ENCODE results near the gene MAN1B1. TPM values are rescaled to one million over a fixed set of nuclear protein-coding genes. Genes with fewer than 3 reads are reported as not detected.
A peak's percentile ranks its signal among the peaks of the same experiment; 100 is the strongest.

Gene MAN1B1
- total and polyA plus RNA-seq, 12 donors, result 16.9 to 71.4 (median 22.0) TPM

DNA sequence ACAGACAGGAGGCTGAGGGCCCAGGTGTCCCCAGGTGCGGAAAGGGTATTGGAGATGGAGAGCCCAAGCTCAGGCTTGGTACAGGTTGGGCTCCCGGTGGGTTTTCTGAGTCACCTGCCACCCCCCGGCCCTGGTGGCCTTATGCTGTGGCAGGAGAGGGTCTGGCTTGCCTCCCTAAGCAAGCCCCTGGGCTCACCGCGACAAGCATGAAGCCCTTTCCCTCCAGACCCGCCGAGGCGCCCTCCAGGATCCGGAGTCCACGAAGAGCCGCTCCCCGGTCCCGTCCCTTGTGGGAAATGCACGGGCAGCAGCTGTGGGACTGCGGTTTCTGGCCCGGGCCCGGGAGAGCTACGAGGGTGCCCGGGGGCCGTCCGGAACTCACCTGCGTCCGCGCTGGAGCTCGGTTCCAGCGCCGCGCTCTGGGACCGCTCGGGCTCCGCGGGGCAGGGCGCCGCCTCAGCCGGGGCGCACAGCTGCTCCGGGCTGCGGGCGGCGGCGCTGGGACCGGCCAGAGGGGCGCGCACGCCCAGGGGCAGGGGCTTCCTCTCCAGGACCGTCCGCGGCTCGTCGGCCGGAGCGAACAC lies 17.2 kb upstream of the MAN1B1 start:
- peak overlapping the region in 2 of 10 donors; percentile 44 to 58 for H3K4me3 ChIP-seq
- H3K27ac ChIP-seq, result no peak overlapping the region
- H3K36me3 ChIP-seq, result no peaks in the 10 kb centered on the region
- H3K4me1 ChIP-seq, result peaks cover 7 to 42% (median 16%) of the 10 kb centered on the region in 9 donors
- peaks cover 0 to 15% (median 9%) of the 10 kb centered on the region in 7 donors for H3K27me3 ChIP-seq
- intact Hi-C loops (cut with DNase I), result loop anchor here in 2 of 10 donors (1.0 to 10.0 kb wide), 2 partner anchors 23 to 285 kb away; partner anchors contain the start of gene NPDC1 (in 1 of the 2)
- DNase-seq, result peak in 1 of 2 donors; percentile 19
- ATAC-seq, result no peak
- no peaks in the 10 kb centered on the region for H3K9me3 ChIP-seq
- TF ChIP-seq, protein P1, sequence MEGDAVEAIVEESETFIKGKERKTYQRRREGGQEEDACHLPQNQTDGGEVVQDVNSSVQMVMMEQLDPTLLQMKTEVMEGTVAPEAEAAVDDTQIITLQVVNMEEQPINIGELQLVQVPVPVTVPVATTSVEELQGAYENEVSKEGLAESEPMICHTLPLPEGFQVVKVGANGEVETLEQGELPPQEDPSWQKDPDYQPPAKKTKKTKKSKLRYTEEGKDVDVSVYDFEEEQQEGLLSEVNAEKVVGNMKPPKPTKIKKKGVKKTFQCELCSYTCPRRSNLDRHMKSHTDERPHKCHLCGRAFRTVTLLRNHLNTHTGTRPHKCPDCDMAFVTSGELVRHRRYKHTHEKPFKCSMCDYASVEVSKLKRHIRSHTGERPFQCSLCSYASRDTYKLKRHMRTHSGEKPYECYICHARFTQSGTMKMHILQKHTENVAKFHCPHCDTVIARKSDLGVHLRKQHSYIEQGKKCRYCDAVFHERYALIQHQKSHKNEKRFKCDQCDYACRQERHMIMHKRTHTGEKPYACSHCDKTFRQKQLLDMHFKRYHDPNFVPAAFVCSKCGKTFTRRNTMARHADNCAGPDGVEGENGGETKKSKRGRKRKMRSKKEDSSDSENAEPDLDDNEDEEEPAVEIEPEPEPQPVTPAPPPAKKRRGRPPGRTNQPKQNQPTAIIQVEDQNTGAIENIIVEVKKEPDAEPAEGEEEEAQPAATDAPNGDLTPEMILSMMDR (IDR thresholded peaks at IDR 0.05), result no peak
- WGBS, 2 donors, result 8 to 10% methylated on average over 40 to 52 of the region's 52 CpGs

DNA sequence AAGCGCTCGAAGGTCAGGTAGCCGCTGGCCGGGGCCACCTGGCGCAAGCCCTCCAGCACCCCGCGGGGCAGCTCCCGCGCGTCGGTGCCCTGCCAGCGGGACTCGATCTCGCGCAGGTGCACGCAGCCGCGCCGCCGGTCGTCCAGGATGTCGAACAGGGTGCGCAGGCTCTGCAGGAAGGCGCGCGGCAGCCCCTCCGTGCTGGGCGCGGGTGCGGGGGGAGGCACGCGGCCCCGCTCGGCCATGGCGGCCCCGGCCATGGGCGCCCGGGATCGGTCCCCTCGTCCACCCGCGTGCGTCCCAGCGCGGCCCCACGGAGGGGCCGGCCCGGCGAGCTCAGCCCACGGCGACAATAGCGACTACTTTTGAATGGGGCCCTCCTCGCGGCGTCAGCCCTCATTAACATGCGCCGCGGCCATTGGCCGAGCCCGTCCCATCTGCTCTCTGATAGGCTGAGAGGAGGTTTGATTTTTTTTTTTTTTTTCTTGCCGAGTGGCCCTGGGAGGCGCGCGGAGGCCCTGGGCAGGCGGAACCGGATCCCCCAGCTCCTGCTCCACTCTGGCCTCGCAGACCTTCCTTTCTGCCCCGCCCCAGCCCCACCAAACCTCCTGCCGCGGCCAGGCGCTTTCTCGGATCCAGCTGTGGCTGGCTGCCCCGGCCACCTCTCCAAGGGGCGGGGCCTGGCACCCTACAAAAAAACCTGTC lies 16.4 kb upstream of the MAN1B1 start, which contains the start of gene SAPCD2:
SAPCD2 (minus strand) TSS at position 357 of the 705 bp plus-strand sequence; CDS start at position 260, 97 bp downstream.
- TF ChIP-seq, protein P1 (IDR thresholded peaks at IDR 0.05), result no peak
- peaks cover 0 to 15% (median 9%) of the 10 kb centered on the region in 7 donors for H3K27me3 ChIP-seq
- ATAC-seq, result peak; percentile 88 to 97 (median 94)
- 1% methylated on average over 74 of the region's 74 CpGs for WGBS, 2 donors
- peaks cover 7 to 45% (median 16%) of the 10 kb centered on the region in 9 donors for H3K4me1 ChIP-seq
- no peaks in the 10 kb centered on the region for H3K36me3 ChIP-seq
- peak within 1 kb of the TSS; percentile 59 to 86 (median 82) for H3K27ac ChIP-seq
- intact Hi-C loops (cut with DNase I), result loop anchor here in 1 of 10 donors (1.0 kb wide), 1 partner anchor 24 kb away; the partner anchor contains the start of gene NPDC1
- H3K9me3 ChIP-seq, result no peaks in the 10 kb centered on the region
- H3K4me3 ChIP-seq, result peak within 1 kb of the TSS in 9 of 10 donors; percentile 12 to 58 (median 50)
- DNase-seq, result peak; percentile 87 to 88

DNA sequence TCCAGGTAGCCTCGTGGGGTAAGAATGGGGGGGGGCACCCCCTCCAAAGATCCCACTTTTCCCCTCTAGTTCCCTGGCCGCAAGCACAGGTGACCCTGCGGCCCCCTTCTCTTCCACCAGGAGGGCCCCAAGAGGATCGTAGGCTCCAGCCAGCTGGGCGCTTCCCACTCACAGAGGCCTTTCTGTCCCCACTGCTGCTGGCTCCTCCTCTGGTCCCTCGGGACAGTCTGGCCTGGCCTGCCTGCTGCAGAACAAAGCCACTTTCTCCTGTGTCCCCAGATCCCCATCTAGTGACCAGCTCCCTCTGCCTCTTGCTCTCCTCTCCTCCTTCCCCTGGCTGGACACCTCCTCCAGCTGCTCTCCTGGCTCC lies 15.9 kb upstream of the MAN1B1 start:
- WGBS, 2 donors, result 9 to 18% methylated on average over 6 of the region's 6 CpGs
- peak; percentile 74 to 81 for DNase-seq
- H3K36me3 ChIP-seq, result no peaks in the 10 kb centered on the region
- peak overlapping the region in 9 of 10 donors; percentile 12 to 58 (median 50) for H3K4me3 ChIP-seq
- intact Hi-C loops (cut with DNase I), result loop anchor here in 1 of 10 donors (1.0 kb wide), 1 partner anchor 25 kb away; the partner anchor contains the start of gene NPDC1
- ATAC-seq, result peak; percentile 36 to 78 (median 58)
- H3K27me3 ChIP-seq, result peaks cover 0 to 15% (median 9%) of the 10 kb centered on the region in 7 donors
- H3K27ac ChIP-seq, result peak overlapping the region; percentile 59 to 86 (median 82)
- no peaks in the 10 kb centered on the region for H3K9me3 ChIP-seq
- peaks cover 7 to 46% (median 16%) of the 10 kb centered on the region in 9 donors for H3K4me1 ChIP-seq
- TF ChIP-seq, protein P1 (IDR thresholded peaks at IDR 0.05), result peak in 4 of 9 donors; percentile 10 to 42 (median 19)

DNA sequence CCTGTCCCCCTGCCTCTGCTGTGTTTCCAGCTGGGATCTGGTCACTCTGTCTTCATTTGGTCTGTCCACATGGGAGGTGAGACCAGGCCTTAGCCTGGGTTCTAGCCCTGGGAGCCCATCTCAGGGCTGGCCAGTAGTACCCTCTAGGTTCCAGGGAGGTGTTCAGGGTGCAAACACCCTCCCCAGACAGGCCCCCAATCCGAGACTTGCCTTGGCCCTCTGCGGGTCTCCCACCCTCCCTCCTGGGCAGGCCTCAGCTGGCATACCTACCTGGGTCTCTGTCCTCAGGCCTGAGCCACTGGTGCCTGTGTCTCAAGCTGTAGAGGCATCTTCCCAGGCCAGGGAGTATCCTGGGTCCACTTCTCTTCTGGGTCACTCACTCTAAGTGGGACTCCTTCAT lies 15.5 kb upstream of the MAN1B1 start:
- peaks cover 0 to 15% (median 9%) of the 10 kb centered on the region in 7 donors for H3K27me3 ChIP-seq
- H3K4me1 ChIP-seq, result peaks cover 7 to 47% (median 16%) of the 10 kb centered on the region in 9 donors
- peak overlapping the region in 9 of 10 donors; percentile 51 to 86 (median 85) for H3K27ac ChIP-seq
- 83 to 89% methylated on average over 2 of the region's 2 CpGs for WGBS, 2 donors
- DNase-seq, result no peak
- H3K36me3 ChIP-seq, result no peaks in the 10 kb centered on the region
- intact Hi-C loops (cut with DNase I), result no loop called here
- H3K4me3 ChIP-seq, result peak overlapping the region in 6 of 10 donors; percentile 44 to 58 (median 52)
- peak in 1 of 8 donors; percentile 1 for ATAC-seq
- no peaks in the 10 kb centered on the region for H3K9me3 ChIP-seq
- TF ChIP-seq, protein P1 (IDR thresholded peaks at IDR 0.05), result no peak

Data from heart right ventricle (tissue), 16 donors.